IPS DF 19.7 (cell line): ENCODE measurements around the gene AP1B1.

ENCODE experiments used
- DNase-seq: peaks from one replicate; pipeline ENCODE4 v3.0.0-alpha.2; 2013; ENCODE audit warnings: low read depth, low spot score

Gene AP1B1

DNA sequence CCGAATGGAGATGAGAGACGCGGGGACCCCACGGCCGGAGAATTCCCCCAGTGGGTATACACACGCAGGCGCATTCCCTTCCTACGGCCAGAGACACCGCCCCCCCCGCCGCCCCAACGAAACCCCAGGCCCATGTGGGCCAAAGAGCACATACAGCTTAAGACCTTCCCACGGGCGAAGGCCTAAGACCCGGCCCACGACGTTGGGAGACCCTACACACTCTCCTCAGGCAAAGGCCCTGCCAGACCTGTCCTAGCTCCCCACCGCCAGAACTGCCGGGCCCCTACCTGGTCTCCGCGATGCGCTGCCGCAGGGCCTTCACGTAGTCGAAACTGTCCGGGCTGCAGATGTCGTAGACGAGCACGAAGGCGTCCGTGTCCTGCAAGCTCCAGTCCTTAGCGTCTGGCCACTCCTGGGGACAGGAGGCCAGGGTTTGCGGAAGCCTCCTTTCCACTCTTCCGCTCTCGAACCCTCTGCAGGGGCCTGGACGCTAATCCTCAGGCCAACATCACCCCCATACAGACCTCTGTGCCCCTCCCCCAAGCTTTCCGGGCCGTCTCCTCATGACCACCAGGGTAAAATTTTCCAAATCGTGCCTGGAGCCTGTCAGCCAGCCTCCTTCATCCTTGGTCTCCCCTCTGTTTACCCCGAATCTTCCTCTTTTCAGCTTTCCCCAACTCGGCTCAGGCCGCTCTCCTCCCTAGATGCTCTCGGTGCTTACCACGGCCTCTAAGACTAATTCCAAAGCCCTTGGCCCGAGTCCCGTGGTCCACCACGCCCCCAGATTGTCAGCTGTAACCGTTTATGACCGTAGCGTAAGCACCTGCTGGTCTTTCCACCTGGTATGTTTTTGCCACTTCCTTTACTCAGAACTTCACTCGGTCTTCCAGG, 74.5 kb downstream of the AP1B1 start:
- no peak for DNase-seq

DNA sequence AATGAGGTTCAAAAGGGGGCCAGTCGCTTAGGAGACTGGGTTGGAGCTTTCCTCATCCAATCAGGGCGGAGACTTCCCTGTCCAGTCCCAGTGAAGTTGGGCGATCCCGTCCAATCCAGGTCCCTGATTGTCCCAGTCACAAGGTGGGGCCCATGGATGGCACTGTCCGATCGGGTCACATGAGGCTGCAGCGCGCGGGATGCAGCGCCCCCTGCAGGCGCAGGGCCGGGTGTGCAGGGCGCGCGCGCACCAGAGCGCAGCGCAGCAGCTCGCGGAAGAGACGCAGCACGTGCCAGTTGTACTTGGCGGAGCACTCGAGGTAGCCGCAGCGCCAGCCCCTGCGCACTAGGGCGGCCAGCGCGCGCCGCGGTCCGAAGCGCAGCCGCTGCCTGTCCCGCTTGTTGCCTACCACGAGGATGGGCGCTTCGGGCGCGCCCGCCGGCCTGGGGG, 75.2 kb downstream of the AP1B1 start:
- peak; percentile 87 for DNase-seq

DNA sequence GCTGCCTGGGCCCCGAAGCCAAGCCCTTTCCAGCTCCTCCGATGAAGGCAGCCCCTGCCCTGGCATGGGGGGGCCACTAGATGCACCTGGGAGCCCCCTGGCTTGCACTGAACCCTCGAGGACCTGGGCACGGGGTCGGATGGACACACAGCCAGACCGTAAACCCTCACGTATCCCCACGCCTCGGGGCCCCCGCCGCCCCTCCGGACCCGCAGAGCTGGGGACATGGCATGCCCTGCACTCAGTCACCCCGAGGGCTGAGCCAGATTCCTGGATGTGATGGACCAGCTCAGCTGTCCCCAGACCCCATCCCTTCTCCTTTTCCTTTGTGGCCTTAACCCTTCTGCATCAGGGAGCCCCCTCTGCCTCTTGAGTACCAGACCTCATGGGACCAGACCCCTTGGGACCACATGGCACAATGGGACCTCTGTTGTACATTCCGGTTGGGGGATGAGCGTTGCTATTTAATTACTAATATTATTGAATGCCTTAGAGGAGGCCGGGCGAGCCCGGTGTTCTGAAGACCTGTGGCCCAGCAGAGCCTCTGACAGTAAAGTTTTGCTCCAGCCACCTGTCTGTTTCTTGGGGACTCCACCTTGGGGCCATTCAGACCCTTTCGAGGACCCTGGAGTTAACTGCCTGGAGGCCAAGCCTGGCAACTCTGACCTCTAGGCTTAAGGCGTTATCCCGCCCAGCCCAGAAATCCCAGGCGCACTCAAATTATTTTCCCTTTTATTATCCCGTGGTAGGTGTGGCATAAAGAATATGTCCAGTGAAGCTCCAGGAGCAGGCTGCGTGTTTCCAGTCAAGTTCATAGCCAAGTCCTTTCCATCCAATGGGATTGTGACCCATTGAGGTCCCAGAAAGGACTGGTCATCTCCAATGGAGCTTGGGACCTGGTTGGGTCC, 75.9 kb downstream of the AP1B1 start:
- DNase-seq, result no peak

DNA sequence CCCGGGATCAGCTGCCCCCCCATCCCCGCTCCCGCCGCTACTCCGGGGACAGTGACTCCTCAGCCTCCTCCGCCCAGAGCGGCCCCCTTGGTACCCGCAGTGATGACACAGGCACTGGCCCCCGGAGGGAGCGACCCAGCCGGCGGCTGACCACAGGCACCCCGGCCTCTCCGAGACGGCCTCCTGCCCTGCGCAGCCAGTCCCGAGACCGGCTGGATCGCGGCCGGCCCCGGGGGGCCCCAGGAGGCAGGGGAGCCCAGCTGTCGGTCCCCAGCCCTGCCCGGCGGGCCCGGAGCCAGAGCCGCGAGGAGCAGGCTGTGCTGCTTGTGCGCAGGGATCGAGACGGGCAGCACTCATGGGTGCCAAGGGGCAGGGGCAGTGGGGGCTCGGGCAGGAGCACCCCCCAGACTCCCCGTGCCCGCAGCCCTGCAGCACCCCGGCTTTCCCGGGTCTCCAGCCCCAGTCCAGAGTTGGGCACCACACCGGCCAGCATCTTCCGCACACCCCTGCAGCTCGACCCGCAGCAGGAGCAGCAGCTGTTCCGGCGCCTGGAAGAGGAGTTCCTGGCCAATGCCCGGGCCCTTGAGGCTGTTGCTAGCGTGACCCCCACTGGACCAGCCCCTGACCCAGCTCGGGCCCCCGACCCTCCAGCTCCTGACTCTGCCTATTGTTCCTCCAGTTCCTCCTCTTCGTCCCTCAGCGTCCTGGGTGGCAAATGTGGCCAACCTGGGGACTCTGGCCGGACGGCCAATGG, 76.7 kb downstream of the AP1B1 start:
- DNase-seq, result no peak

DNA sequence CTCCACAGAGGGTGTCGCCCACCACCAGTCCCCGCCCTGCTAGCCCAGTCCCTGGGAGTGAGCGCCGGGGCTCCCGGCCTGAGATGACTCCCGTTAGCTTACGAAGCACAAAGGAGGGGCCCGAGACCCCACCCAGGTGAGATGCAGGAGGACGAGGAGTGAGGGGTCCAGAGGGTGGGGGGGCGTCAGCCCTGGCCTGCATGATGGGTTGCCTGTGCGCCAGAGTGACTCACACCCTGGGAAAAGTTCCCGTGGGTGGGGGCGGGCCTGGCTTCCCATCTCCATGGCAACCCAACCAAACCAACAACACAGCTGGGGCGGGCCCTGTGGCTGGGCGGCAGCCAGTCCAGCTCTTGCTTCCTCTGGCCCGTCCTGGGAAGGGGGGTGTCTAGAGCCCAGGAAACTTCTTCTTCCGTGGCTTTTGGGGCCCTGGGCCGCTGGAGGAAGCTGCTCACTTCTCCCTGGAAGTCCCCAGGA, 77.5 kb downstream of the AP1B1 start:
- no peak for DNase-seq

DNA sequence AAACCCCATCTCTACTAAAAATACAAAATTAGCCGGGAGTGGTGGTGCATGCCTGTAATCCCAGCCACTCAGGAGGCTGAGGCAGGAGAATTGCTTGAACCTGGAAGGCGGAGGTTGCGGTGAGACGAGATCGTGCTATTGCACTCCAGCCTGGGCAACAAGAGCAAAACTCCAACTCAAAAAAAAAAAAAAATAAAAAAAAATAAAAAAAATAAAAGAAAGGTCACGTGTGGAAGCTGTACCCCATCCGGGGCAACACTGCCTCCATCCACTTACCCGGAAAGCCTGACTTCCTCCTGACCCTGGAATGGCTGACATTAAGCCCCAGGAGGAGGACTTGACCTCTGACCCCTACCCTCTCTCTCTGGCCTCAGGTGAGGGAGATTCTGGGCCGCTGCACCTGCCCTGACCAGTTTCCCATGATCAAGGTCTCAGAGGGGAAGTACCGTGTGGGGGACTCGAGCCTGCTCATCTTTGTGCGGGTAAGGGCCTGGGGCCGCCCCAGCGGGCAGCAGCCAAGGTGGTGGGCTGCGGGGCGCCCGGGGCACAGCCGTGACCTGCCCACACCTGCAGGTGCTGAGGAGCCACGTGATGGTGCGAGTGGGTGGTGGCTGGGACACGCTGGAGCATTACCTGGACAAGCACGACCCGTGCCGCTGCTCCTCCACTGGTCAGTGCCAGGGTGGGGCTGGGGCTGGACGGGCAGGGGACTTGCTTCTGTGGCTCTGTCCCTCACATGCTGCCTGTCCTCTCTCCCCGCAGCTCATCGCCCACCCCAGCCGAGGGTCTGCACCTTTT, 78.1 kb downstream of the AP1B1 start:
- no peak for DNase-seq

DNA sequence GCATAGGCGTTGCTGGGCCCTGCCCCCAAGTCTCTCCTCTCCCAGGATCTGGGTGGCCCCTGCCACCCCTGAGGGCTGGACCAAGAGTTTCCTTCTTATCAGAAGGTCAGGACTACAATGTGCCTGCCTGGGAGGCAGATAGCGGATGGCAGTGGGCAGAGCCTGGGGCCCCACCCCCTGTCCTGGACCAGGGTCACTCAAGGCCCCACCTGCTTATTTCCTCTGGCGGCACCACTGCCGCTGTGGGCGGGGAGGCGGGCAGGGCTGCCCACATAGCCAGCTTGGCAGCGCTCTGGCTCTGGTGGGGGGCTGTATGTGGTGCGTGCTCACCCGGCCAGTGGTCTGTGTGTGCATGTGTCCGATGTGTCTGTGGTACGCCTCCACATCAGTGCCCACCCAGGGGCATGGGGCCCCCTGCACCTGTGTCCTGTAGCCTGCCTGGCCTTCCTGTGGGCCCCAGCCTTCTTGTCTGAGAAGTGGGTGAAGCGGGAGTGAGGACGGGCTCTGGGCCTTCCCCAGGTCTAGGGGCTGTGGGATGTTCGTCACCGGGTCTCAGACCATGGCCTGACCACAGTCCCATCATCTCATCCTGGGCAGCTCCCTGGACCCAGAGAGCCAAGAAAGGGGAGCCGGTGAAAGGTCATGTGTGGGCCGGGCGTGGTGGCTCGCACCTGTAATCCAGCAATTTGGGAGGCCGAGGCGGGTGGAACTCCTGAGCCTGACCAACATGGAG, 78.9 kb downstream of the AP1B1 start:
- DNase-seq, result no peak

DNA sequence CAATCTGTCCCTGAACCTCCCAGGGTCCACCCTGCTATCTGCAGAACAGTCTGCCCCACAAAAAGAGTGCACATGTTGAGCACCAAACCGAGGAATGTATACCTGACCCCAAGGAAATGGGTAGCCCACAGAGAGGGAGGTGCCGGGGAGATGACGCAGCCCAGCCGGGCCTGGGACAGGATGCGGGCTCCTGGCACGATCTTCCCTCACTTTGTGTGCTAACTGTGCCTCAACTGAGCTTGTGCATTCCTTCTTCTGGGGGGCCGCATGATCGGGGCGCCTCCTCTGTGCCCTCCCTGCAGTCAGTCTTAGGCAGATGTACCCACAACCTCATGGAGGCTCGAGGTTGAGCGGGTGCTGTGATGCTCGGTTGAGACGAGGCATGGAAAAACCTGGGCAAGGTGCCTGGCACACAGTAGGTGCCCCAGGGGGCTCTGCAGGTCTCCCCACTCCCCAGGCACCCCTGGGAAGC, 79.5 kb downstream of the AP1B1 start:
- no peak for DNase-seq

DNA sequence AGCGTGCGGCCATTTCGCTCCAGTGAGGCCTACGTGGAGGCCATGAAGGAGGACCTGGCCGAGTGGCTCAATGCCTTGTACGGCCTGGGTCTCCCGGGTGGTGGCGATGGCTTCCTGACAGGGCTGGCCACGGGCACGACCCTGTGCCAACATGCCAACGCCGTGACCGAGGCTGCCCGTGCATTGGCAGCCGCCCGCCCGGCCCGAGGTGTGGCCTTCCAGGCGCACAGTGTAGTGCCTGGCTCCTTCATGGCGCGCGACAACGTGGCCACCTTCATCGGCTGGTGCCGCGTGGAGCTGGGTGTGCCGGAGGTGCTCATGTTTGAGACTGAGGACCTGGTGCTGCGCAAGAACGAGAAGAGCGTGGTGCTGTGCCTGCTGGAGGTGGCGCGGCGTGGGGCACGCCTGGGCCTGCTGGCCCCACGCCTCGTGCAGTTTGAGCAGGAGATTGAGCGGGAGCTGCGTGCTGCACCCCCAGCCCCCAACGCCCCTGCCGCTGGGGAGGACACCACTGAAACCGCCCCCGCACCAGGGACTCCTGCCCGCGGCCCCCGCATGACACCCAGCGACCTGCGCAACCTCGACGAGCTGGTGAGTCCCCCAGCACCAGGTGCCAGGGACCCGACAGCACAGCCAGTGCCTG, 80.1 kb downstream of the AP1B1 start:
- no peak for DNase-seq

DNA sequence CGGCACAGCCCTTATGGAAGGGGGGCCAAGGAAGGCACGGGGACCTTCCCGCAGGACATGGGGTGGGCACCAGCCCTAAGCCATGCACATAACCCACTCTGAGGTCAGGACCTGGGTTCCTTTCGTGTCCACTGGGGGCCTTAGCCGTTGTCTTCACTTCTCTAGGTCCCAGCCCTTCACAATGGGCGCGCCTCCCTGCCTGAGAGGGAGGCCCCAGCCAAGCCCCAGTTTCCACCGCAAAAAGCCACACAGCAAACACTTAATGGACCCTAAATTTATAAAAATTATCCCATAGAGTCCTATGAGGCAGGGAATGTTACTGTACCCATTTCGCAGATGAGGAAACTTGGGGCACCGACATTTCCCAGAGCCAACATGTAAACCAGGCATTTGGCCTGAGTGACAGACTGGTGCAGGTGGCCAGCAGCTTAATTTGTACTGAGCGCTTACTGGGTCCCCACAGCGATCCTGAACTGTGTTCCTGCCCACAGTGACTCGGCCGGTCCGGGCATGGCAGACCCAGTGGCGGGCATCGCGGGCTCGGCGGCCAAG, 80.7 kb downstream of the AP1B1 start:
- no peak for DNase-seq

DNA sequence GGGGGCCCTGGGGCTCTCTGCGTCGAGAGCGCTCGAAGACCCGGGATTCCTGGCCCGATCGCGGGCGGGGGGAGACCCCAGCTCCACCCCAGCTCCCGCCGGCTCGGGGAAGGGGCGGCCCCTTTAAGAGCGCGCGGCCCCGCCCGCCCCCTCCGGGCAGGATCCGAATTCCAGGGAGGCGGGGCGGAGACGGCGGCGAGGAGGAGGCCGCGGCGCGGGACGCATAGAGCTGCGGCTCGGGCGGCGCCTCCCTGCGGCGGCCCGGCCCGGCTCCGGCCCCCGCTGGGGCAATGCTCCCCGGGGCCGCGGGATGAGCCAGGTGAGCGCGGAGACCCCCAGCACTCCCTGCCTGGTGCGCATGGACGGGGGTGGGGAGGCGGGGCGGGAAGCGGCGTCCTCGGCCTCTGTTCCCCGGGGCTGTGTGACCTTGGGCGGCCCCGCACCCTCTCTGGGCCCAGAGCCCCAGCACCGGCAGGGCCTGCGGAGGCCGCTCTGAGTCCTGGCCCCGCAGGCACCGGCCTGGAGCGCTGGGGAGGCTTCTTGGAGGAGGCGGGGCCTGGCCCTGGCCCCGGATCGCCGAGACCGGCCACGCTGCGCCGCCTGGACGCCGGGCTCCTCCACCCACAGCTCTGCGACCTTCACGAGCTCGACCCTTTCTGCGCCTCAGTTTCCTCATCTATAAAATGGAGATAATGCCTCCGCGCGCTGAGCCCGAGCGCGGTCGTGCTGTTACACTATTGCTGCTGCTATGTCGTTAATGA, 81.4 kb downstream of the AP1B1 start:
- DNase-seq, result no peak

DNA sequence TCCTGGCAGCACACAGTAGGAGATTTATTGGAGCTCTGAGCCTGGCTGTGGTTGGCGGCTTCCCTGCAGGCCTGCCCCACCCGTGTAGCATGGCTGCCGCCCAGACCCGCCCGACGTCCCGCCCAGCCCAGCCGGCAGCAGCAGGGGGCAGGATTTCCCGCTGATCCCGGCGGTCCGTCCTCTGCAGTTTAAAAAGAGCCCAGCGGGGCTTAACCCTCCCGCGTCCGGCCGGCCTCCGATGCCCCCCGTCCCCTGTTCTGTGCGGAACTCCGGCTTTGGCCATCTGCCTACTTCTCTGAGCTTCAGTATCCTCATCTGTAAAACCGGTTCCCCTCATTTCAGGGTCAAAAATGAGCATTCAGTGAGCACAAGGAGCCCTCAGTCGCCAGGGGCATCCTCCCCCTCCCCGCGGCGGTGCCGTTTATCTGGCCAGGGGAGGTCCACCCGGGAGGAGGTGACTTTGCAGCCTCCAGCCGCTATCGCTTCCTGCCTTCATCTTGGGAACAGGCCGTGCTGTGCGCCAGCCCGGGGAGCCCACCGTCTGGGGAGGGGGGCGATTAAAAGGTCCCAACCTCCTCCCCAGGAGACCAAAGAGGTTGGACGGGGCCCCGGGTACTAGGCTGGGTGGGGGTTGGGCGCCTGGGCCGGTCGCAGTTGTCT, 82.1 kb downstream of the AP1B1 start, which contains the start of gene GAS2L1:
TSS of gene GAS2L1 (plus strand) at position 476 of the 660 bp plus-strand sequence. CDS start 1,456 bp downstream, outside the sequence.
- DNase-seq, result no peak

DNA sequence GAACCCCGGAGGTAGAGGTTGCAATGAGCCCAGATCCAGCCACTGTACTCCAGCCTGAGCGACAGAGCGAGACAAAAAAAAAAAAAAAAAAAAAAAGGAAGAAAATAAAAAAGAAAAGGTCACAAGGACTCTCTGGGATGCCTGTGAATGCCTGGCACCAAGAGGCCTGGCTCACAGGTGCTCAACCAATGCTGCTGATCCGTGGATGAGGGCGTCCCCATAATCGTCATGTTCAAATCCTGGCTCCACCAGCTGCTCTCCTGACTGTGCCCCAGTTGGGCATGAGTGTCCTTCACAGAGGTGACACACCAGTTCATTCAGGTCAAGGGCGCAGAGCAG, 82.6 kb downstream of the AP1B1 start:
- no peak for DNase-seq

DNA sequence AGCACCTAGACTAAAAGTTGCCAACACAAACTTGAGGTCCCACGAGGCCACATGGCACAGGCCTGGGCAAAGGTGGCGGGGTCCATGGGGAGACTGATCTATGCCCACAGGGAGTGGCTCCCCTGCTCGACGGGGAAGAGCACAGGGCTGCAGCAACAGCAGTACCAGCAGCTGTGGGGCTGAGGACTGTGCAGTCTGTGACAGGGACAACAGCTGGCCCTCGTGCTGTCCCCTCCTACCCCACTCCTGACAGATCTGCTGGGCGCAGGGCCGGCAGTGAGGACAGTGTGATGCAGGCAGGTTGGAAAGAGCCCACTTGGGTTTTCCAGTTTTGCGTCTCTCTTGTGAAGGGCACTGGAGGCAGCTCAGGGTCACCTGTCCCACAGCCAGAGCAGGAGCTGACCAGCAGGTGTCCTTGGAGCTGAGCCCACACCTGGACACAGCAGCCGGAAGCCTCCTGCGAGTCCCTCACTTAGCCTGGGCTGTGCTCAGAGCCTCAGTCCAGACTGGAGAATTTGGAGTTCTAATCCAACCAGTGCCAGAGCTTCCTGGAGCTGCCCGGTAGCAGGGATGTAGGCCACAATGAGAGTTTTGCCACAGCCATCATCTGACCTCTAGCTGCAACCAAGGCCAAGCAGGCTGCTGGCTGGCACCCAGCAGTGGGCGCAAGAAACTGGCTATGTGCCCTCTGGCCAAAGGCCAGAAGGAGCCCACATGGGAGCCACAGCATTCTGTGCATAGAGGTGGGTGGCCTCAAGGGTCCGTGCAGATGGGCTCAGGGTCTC, 85.5 kb downstream of the AP1B1 start:
- DNase-seq, result no peak

DNA sequence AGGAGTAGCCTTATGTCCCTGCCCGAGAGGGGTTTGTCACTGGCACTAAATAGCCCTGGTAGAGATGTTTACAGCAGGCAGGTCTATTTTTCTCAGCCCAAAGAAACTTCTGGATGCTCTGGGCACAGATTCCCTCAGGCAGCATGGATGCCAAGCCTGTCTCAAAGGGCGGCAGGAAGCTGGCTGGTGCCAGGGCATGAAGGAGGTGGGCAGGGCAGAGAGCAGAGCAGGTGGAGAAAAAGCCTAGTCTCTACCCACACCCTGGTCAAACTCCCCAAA, 86.0 kb downstream of the AP1B1 start:
- DNase-seq, result no peak

DNA sequence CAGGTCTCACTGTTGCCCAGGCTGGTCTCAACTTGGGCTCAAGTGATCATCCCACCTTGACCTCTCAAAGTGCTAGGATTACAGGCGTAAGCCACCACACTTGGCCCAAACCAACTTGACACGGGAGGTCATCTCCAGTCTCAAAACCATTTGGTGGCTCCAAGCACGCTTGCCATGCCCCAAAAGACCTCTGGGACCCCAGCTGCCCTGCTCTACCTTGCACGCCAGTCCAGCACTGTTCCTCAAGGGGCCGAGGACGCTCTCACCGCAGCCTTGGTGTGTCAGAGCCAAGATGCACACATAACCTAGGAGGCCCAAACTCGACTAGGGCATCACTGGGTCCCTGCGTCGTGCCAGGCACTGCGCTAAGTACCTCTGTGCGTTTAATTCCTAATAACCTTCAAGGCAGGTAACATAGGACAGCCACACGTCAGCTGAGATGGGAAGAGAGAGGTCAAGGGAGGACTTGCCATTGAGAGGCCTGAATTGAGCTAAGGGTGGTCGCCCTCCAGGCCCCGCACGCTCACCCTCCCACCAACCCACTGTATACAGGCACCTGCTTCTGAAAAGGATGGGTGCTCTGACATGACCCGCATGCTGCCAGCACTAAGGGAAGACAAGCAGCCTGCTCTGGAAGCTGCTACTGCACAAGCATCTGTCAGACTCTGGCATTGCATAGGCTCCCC, 86.5 kb downstream of the AP1B1 start:
- no peak for DNase-seq
